Measurements from ENCODE around the gene PSMD11.

The PSMD11 gene

DNA sequence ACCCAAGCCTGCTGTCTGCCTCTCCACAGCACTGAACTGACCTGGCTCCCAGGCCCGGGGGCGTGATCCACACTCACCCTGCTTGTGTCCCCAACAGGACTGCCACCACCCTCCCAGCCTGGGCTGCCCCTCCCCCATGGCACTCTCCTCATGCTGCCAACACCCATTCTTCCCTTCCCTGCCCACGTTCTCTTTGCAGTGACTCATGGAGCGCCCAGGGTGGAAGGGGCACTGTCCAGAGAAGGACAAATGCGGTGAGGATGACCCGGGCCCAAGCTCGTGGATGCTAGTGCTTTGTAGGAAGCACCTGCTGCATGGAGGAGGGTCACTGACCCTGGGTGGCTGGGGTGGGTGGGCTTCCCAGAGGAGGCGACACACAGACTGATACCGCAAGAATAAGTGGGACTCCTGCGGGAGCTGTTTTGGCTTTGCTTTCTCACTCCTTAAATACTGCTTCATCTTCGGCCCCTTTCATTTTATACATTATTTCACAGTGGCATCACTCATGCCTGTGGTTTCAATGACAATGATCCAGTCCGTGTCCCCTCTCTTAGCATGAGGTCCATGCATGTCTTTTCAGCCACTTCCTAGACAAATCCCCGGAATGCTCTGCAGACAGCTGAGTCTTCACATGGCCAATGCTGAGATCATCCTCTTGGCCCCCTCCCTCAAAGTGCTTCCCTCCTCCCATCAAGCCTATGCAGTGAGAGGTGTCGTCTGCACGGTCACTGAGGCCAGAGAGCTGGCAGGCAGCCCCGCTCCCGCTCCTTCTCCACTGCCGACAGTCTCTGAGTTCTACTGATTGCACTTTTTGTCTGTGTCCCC is 60.1 kb downstream of the PSMD11 start:
- peak; percentile 40 for ATAC-seq
- TF ChIP-seq, protein P1, sequence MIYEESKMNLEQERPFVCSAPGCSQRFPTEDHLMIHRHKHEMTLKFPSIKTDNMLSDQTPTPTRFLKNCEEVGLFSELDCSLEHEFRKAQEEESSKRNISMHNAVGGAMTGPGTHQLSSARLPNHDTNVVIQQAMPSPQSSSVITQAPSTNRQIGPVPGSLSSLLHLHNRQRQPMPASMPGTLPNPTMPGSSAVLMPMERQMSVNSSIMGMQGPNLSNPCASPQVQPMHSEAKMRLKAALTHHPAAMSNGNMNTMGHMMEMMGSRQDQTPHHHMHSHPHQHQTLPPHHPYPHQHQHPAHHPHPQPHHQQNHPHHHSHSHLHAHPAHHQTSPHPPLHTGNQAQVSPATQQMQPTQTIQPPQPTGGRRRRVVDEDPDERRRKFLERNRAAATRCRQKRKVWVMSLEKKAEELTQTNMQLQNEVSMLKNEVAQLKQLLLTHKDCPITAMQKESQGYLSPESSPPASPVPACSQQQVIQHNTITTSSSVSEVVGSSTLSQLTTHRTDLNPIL (CRISPR knock-in tag; IDR thresholded peaks at IDR 0.05; ENCODE audit: low read depth): no peak
- TF ChIP-seq ZC3H10 (CRISPR knock-in tag; IDR thresholded peaks at IDR 0.05) (no peak), OSR1 (CRISPR knock-in tag; IDR thresholded peaks at IDR 0.05) (no peak), ZNF8 (CRISPR knock-in tag; IDR thresholded peaks at IDR 0.05) (no peak), CSDC2 (CRISPR knock-in tag; IDR thresholded peaks at IDR 0.05) (no peak)
- TF ChIP-seq, protein P2, sequence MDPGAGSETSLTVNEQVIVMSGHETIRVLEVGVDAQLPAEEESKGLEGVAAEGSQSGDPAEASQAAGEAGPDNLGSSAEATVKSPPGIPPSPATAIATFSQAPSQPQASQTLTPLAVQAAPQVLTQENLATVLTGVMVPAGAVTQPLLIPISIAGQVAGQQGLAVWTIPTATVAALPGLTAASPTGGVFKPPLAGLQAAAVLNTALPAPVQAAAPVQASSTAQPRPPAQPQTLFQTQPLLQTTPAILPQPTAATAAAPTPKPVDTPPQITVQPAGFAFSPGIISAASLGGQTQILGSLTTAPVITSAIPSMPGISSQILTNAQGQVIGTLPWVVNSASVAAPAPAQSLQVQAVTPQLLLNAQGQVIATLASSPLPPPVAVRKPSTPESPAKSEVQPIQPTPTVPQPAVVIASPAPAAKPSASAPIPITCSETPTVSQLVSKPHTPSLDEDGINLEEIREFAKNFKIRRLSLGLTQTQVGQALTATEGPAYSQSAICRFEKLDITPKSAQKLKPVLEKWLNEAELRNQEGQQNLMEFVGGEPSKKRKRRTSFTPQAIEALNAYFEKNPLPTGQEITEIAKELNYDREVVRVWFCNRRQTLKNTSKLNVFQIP (CRISPR knock-in tag; IDR thresholded peaks at IDR 0.05; ENCODE audit: borderline replicate concordance, low read depth): no peak

DNA sequence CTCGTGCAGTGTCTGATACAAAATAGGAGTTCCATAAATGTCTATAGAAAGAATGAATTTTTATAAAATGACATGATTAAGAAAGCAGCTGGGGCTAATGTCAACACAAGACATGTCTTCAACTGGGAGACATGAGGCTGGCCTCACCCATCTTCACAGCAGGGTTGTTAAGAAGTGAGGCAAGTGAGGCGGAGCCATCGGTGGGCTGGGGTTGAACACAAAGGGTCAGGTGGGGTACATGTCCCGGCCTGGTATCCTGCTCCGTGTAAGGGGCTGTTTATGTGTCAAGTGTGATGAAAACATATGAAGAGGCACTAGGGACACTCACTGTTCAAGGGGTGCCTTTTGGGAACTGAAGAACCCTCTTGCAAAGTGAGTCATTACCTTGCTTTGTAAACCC is 64.6 kb downstream of the PSMD11 start:
- TF ChIP-seq TOX (CRISPR knock-in tag; IDR thresholded peaks at IDR 0.05; ENCODE audit: borderline replicate concordance) (no peak), BACH2 (CRISPR knock-in tag; IDR thresholded peaks at IDR 0.05; ENCODE audit: borderline replicate concordance) (no peak), ZFP30 (CRISPR knock-in tag; IDR thresholded peaks at IDR 0.05) (no peak), ARNTL (CRISPR knock-in tag; IDR thresholded peaks at IDR 0.05; ENCODE audit: borderline replicate concordance, low read depth) (no peak), RARB (CRISPR knock-in tag; IDR thresholded peaks at IDR 0.05) (no peak), CSDC2 (CRISPR knock-in tag; IDR thresholded peaks at IDR 0.05) (no peak)
- TF ChIP-seq, protein P3, sequence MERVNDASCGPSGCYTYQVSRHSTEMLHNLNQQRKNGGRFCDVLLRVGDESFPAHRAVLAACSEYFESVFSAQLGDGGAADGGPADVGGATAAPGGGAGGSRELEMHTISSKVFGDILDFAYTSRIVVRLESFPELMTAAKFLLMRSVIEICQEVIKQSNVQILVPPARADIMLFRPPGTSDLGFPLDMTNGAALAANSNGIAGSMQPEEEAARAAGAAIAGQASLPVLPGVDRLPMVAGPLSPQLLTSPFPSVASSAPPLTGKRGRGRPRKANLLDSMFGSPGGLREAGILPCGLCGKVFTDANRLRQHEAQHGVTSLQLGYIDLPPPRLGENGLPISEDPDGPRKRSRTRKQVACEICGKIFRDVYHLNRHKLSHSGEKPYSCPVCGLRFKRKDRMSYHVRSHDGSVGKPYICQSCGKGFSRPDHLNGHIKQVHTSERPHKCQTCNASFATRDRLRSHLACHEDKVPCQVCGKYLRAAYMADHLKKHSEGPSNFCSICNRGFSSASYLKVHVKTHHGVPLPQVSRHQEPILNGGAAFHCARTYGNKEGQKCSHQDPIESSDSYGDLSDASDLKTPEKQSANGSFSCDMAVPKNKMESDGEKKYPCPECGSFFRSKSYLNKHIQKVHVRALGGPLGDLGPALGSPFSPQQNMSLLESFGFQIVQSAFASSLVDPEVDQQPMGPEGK (CRISPR knock-in tag; IDR thresholded peaks at IDR 0.05; ENCODE audit: borderline replicate concordance): no peak
- TF ChIP-seq, protein P2 (CRISPR knock-in tag; IDR thresholded peaks at IDR 0.05; ENCODE audit: borderline replicate concordance, low read depth): no peak
- TF ChIP-seq, protein P4, sequence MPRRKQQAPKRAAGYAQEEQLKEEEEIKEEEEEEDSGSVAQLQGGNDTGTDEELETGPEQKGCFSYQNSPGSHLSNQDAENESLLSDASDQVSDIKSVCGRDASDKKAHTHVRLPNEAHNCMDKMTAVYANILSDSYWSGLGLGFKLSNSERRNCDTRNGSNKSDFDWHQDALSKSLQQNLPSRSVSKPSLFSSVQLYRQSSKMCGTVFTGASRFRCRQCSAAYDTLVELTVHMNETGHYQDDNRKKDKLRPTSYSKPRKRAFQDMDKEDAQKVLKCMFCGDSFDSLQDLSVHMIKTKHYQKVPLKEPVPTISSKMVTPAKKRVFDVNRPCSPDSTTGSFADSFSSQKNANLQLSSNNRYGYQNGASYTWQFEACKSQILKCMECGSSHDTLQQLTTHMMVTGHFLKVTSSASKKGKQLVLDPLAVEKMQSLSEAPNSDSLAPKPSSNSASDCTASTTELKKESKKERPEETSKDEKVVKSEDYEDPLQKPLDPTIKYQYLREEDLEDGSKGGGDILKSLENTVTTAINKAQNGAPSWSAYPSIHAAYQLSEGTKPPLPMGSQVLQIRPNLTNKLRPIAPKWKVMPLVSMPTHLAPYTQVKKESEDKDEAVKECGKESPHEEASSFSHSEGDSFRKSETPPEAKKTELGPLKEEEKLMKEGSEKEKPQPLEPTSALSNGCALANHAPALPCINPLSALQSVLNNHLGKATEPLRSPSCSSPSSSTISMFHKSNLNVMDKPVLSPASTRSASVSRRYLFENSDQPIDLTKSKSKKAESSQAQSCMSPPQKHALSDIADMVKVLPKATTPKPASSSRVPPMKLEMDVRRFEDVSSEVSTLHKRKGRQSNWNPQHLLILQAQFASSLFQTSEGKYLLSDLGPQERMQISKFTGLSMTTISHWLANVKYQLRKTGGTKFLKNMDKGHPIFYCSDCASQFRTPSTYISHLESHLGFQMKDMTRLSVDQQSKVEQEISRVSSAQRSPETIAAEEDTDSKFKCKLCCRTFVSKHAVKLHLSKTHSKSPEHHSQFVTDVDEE (CRISPR knock-in tag; IDR thresholded peaks at IDR 0.05): no peak
- ATAC-seq: no peak

DNA sequence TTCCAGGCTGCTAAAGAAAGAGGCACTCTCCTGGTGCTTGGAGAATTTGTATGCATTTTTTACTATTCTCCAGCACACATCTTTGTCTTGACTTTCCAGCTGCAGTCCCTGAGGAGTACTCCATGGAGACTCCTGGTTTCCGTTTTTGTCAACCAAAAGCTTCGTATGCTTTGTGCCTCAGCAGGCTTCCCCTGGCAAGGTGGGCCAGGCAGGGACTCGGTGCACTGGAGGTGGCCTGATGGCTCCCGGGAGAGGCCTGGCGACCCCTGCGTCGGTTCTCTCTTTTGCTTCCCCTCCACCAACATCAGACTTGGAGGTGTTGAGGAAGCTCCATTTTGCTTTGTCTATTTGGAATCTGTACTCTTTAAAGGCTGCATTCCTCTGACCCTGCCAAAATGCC is 66.2 kb downstream of the PSMD11 start:
- no peak for TF ChIP-seq BACH2 (CRISPR knock-in tag; IDR thresholded peaks at IDR 0.05; ENCODE audit: borderline replicate concordance)
- no peak for TF ChIP-seq TCF4 (CRISPR knock-in tag; IDR thresholded peaks at IDR 0.05; ENCODE audit: borderline replicate concordance)
- no peak for TF ChIP-seq ARNTL (CRISPR knock-in tag; IDR thresholded peaks at IDR 0.05; ENCODE audit: borderline replicate concordance, low read depth)
- TF ChIP-seq, protein P2 (CRISPR knock-in tag; IDR thresholded peaks at IDR 0.05; ENCODE audit: borderline replicate concordance, low read depth): no peak
- no peak for TF ChIP-seq PPARA (CRISPR knock-in tag; IDR thresholded peaks at IDR 0.05; ENCODE audit: borderline replicate concordance)
- no peak for TF ChIP-seq ZNF70 (CRISPR knock-in tag; IDR thresholded peaks at IDR 0.05)
- TF ChIP-seq, protein P1 (CRISPR knock-in tag; IDR thresholded peaks at IDR 0.05; ENCODE audit: low read depth): no peak
- no peak for TF ChIP-seq RARB (CRISPR knock-in tag; IDR thresholded peaks at IDR 0.05)
- TF ChIP-seq TOX (CRISPR knock-in tag; IDR thresholded peaks at IDR 0.05; ENCODE audit: borderline replicate concordance): no peak
- TF ChIP-seq ZC3H10 (CRISPR knock-in tag; IDR thresholded peaks at IDR 0.05): no peak
- no peak for ATAC-seq
